ENCODE measurements around the gene FBXL13. TPM values are rescaled to one million over a fixed set of nuclear protein-coding genes. Genes with fewer than 3 reads are reported as not detected.
"Not testable (repeated sequence)": the region's sequence is repeated elsewhere in the genome, so short reads cannot be mapped to it uniquely, and the experiment has no call there.

The FBXL13 gene
- total RNA-seq, 1 experiment from 2014 or later = 0.75 TPM

DNA sequence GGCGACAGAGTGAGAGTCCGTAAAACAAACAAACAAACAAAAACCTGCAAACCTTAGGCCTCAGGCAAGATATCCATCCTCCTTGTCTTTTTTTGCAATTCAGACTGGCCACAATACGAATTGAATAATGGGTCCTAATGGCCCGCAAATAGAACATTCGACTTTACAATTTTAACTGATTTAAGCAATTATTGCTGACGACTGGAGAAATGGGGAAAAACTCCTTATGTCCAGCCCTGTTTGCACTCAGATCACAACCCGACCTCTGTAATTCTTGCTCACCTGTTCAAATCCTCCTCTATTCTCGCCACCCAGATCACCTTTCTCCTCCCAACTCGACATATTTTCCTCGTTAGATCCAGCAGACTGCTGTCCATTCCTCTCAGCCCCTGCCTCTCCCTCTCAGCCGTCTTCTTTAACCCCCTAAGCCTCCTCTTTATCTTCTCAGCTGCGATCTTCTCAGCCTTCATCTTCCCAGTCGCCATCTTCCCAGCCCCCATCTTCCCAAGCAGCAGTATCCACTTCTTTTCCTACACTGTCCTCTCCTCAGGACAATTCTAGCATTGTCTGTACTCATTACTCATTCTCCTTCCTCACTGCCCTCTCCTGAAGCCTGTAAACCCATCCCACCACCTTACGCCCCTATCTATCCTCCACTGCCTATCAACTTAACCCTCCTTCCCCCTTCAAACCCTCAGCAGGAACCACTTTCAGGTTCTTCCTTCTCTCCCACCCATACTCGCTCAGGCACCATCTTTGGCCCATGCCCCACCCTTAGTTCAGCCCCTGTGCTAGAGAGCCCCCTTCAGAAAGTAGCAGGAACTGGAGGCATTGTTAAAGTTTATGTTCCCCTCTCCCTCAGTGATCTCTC lies 100.0 kb downstream of the FBXL13 start:
- Histone ChIP-seq H3K27me3 (no peaks in the 10 kb centered on the region), H3K27ac (no peak overlapping the region), H3K4me1 (no peaks in the 10 kb centered on the region), H3K9me3 (replicated peaks) (peaks cover 6% of the 10 kb centered on the region; the same call in 1 of the 2 replicates), H3K36me3 (no peaks in the 10 kb centered on the region), H3K4me3 (no peak overlapping the region)
- DNase-seq = peak; percentile 45 to 60

DNA sequence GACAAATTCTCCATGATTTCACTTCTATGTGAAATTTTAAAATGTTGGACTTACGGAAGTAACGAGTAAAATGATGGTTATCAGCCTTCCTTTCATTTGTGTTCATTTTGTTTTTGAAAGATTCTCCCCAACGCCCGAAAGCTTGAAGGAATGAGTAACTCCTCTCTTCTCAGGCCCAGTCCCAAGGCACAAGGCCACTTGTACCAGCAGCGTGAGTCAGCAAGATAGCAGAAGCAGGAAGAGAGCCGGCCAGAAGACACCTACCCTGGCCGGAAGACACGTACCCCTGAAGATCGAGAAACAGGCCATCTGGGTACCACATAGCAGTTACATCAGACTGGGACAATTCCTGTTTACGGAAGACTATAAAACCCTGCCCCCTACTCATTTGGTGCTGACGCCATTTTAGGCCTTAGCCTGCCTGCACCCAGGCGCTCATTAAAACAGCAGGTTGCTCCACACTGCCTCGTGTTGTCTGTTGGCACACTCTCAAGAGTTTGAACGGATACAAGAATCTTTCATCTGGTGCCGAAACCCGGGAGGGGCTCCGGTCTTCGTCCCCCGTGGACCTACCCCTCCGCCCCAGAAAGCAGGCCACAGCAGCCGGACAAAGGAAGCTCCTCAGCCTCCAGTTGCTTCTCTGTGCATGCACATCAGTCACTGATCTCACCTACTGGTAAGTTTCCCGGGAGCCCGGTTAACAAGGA lies 101.3 kb downstream of the FBXL13 start:
- H3K9me3 ChIP-seq (replicated peaks) = peaks cover 6% of the 10 kb centered on the region; the same call in 1 of the 2 replicates
- no peak overlapping the region for H3K27ac ChIP-seq
- H3K4me3 ChIP-seq = no peak overlapping the region
- DNase-seq = no peak
- peaks cover 2% of the 10 kb centered on the region; the same call in 1 of the 2 replicates for H3K4me1 ChIP-seq
- no peaks in the 10 kb centered on the region for H3K36me3 ChIP-seq
- H3K27me3 ChIP-seq = no peaks in the 10 kb centered on the region

DNA sequence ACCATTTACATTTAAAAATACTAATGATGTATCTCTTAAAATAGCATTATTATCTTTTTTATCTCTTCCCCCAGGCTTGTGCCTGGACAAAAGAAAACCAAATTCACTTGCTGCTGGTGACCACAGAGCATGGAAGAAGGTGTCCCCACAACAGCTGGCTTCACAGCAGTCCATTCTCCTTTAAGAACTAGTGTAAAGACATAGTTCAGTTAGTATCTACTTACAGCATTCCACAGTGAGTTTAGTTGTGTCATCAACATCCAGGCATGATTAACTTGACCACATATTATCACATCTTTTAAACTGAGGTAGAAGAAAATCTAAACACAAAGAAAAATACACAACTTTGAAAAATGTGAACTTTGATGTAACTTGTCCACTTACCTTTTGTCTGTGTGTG lies 106.8 kb downstream of the FBXL13 start:
- Histone ChIP-seq H3K27me3 (no peaks in the 10 kb centered on the region), H3K4me3 (no peak overlapping the region), H3K27ac (no peak overlapping the region), H3K4me1 (peaks cover 12% of the 10 kb centered on the region), H3K36me3 (no peaks in the 10 kb centered on the region), H3K9me3 (replicated peaks) (no peaks in the 10 kb centered on the region)
- peak; percentile 32 to 59 for DNase-seq

DNA sequence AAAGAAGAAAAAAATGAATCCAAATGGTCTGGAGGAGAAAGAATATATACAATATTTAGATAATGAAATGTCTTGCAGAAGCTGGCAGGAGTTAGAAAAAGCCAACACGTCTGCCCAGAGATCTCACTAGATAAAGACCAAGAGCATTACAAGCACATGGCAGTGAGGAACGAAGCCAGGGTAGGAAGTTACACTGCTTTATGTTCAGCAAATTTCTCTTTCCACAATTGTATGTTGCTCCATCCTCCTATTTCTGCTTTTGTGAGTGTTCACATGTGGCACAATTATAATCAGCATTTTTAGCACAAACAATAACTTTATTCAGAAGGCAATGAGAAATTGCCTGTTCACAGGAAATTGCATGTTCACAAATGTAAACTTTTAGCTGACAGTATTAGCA lies 108.1 kb downstream of the FBXL13 start:
- DNase-seq = no peak
- 0 out of 2 replicates have a peak, but pooled peaks cover 4% of the 10 kb centered on the region for H3K9me3 ChIP-seq (replicated peaks)
- no peak overlapping the region for H3K27ac ChIP-seq
- no peaks in the 10 kb centered on the region for H3K36me3 ChIP-seq
- H3K27me3 ChIP-seq = no peaks in the 10 kb centered on the region
- peaks cover 12% of the 10 kb centered on the region for H3K4me1 ChIP-seq
- H3K4me3 ChIP-seq = no peak overlapping the region

DNA sequence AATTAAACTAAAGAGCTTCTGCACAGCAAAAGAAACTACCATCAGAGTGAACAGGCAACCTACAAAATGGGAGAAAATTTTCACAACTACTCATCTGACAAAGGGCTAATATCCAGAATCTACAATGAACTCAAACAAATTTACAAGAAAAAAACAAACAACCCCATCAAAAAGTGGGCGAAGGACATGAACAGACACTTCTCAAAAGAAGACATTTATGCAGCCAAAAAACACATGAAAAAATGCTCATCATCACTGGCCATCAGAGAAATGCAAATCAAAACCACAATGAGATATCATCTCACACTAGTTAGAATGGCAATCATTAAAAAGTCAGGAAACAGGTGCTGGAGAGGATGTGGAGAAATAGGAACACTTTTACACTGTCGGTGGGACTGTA lies 112.6 kb downstream of the FBXL13 start:
- not testable (repeated sequence) for DNase-seq, H3K4me3 ChIP-seq, H3K36me3 ChIP-seq, H3K4me1 ChIP-seq, H3K27me3 ChIP-seq, H3K27ac ChIP-seq
- peaks cover 12% of the 10 kb centered on the region for H3K9me3 ChIP-seq (replicated peaks)

DNA sequence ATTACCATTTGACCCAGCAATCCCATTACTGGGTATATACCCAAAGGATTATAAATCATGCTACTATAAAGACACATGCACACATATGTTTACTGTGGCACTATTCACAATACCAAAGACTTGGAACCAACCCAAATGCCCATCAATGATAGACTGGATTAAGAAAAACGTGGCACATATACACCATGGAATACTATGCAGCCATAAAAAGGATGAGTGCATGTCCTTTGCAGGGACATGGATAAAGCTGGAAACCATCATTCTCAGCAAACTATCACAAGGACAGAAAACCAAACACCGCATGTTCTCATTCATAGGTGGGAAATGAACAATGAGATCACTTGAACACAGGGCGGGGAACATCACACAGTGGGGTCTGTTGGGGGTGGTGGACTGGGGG lies 116.6 kb downstream of the FBXL13 start:
- not testable (repeated sequence) for H3K4me1 ChIP-seq, DNase-seq, H3K36me3 ChIP-seq, H3K4me3 ChIP-seq, H3K27ac ChIP-seq, H3K27me3 ChIP-seq
- peaks cover 35% of the 10 kb centered on the region for H3K9me3 ChIP-seq (replicated peaks)

DNA sequence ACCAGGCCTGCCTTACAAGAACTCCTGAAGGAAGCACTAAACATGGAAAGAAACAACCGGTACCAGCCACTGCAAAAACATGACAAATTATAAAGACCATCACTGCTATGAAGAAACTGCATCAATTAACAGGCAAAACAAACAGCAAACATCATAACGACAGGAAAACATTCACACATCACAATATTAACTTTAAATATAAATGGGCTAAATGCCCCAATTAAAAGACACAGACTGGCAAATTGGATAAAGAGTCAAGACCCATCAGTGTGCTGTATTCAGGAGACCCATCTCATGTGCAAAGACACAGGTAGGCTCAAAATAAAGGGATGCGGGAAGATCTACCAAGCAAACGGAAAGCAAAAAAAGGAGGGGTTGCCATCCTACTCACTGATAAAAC lies 120.2 kb downstream of the FBXL13 start:
- H3K27ac ChIP-seq, H3K4me1 ChIP-seq, DNase-seq, H3K27me3 ChIP-seq, H3K4me3 ChIP-seq, H3K36me3 ChIP-seq: not testable (repeated sequence)
- peaks cover 36% of the 10 kb centered on the region for H3K9me3 ChIP-seq (replicated peaks)

DNA sequence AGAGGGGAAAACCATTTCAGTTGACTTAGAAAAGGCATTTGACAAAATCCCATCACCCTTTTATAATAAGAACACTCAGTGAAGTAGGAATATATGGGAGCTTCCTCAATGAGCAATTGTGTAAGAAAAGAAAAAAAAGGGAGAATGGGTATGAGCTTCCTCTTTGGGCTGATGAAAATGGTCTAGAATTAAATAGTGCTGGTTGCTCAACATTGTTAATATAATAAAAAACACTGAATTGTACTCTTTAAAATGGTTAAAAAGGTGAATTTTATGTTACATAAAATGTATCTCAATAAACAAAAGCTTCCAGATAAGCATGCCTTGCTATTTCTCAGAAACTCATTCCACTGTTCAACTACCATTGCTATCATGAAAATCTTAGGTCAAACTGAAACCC lies 121.2 kb downstream of the FBXL13 start:
- H3K36me3 ChIP-seq = 0 out of 2 replicates have a peak, but pooled peaks cover 2% of the 10 kb centered on the region
- no peak overlapping the region for H3K4me3 ChIP-seq
- H3K4me1 ChIP-seq = no peaks in the 10 kb centered on the region
- H3K27ac ChIP-seq = no peak overlapping the region
- H3K27me3 ChIP-seq = no peaks in the 10 kb centered on the region
- peaks cover 36% of the 10 kb centered on the region for H3K9me3 ChIP-seq (replicated peaks)
- no peak for DNase-seq

DNA sequence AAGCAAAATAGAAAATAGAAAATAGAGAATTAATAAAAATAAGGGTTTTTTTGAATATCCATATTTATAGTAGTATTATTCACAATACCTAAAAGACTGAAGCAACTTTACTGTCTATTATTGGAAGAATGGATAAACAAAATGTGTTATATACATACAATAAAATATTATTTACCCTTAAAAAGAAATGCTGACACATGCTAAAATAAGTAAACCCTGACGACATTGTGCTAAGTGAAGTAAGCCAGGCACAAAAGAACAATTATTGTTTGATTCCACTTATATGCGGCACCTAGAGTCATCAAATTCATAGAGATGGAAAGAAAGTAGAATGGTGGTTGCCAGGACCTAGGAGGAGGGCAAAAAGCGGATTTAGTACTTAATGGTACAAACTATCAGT lies 122.8 kb downstream of the FBXL13 start:
- no peak overlapping the region for H3K4me3 ChIP-seq
- H3K36me3 ChIP-seq = peaks cover 4% of the 10 kb centered on the region; the same call in 1 of the 2 replicates
- H3K27me3 ChIP-seq = no peaks in the 10 kb centered on the region
- no peaks in the 10 kb centered on the region for H3K4me1 ChIP-seq
- H3K9me3 ChIP-seq (replicated peaks) = peaks cover 27% of the 10 kb centered on the region
- H3K27ac ChIP-seq = no peak overlapping the region
- no peak for DNase-seq

DNA sequence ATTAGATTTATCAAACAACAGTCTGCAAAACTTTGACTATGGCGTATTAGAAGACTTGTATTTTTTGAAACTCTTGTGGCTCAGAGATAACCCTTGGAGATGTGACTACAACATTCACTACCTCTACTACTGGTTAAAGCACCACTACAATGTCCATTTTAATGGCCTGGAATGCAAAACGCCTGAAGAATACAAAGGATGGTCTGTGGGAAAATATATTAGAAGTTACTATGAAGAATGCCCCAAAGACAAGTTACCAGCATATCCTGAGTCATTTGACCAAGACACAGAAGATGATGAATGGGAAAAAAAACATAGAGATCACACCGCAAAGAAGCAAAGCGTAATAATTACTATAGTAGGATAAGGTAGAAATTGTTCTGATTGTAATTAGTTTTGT lies 130.4 kb downstream of the FBXL13 start:
- Histone ChIP-seq H3K9me3 (replicated peaks) (no peaks in the 10 kb centered on the region), H3K27me3 (no peaks in the 10 kb centered on the region), H3K27ac (no peak overlapping the region), H3K36me3 (peaks cover 31% of the 10 kb centered on the region), H3K4me1 (no peaks in the 10 kb centered on the region), H3K4me3 (no peak overlapping the region)
- DNase-seq = no peak

DNA sequence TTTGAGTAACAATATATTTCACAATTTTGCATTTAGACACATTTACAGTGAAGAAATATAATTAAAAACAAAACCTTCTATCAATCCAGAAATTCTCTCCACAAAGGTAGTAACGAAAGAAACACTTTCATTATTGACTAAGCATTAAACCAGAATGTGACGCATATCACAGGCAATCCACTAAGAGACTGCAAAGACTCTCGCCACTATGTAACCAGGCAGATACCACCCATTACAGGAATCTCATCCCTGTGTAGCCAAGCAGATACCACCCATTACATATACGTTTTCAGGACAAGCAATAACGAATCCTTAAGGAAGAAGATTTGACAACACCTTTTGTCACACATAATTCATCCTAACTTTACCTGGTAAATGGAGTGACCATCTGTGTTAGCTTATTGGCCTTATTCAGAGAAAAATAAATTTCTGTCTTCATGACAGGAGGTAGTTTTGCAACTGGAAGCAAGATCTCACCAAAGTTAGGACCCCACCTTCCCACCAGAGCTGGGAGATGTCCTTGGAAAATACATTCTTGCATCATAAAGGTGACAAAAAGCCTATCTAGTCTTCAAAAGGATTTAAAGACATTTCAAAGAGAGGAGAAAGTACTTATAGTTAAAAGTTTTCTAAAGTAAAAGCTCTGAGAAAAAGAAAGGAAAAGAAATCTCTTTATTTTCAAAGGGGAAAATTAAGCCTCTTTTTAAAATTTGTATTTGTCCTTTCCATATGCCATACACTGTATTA lies 131.0 kb downstream of the FBXL13 start:
- Histone ChIP-seq H3K36me3 (peaks cover 33% of the 10 kb centered on the region), H3K27ac (no peak overlapping the region), H3K9me3 (replicated peaks) (no peaks in the 10 kb centered on the region), H3K27me3 (no peaks in the 10 kb centered on the region), H3K4me3 (no peak overlapping the region), H3K4me1 (no peaks in the 10 kb centered on the region)
- no peak for DNase-seq

DNA sequence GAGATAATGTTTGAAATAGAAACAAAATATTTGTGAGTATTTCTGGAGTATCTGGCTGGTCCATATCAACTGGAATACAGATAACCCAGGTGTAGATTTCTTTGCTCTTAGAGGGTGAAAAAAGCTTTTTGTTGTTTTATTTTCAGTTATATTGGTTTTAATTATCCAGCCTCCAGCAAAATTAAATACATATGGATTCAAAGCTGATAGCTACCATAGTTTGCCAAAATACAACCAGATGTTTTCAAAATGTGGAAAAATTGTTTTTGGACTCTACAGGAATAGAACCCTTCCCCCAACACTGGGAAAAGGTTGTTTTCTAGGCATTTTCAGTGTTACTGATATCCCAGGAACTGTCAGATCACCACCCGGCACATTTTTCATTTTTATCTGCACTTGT lies 131.7 kb downstream of the FBXL13 start:
- Histone ChIP-seq H3K27me3 (no peaks in the 10 kb centered on the region), H3K4me3 (no peak overlapping the region), H3K9me3 (replicated peaks) (no peaks in the 10 kb centered on the region), H3K27ac (no peak overlapping the region), H3K36me3 (peaks cover 36% of the 10 kb centered on the region), H3K4me1 (no peaks in the 10 kb centered on the region)
- no peak for DNase-seq

DNA sequence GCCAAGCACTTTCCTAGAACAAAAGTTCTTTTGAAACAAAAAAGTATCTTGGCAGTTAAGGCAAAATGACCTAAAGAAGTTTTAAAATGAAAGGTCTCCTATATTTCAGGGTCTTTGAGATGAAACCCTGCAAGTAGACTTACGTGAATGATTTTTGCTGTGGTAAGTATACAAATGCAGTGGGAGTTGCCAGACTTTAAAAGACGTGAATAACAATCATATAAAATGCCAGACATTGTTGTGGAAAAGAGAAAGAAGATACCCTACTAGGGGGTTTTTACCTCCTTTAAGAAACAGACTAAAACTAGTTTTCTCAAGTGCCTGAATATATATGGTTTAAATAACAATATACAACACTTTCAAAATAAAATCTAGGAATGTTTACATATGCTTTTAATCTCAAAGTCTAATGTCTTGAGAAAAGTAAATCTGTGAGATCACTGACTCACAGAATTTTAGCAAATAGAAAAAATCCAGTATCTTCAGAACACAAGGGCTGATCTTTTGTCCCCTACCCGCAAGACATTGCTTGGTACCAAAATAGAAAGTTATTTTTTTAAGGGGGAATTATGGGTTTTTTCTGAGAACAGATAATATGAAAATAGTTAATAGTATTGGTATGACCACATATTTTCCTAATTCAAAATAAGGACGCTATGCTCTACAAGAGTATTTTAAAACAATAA lies 132.3 kb downstream of the FBXL13 start:
- H3K4me1 ChIP-seq = no peaks in the 10 kb centered on the region
- H3K27ac ChIP-seq = no peak overlapping the region
- no peak for DNase-seq
- H3K4me3 ChIP-seq = no peak overlapping the region
- peaks cover 41% of the 10 kb centered on the region for H3K36me3 ChIP-seq
- no peaks in the 10 kb centered on the region for H3K9me3 ChIP-seq (replicated peaks)
- H3K27me3 ChIP-seq = no peaks in the 10 kb centered on the region

DNA sequence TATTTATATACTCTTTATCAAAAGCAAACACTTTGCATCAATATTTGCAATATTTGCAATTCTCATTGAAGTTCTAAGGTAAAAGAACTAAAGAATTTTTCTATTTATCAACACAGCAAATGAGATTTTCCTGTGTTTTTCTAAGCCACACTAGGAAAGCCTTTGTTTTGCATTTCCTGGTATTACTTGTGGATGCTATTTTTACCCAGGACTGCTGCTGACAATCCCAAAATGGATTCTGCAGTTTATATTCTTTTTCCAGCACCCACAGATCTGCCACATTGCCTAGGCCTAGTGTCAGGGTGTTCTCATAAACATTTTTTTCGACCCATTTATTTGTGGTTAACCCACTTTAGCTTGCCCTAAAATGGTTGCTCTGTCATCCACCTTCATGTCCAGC lies 135.9 kb downstream of the FBXL13 start:
- H3K36me3 ChIP-seq = peaks cover 50% of the 10 kb centered on the region

More for the DNA sequence above, 135.9 kb downstream of the FBXL13 start:
- Histone ChIP-seq H3K4me1 (no peaks in the 10 kb centered on the region), H3K9me3 (replicated peaks) (no peaks in the 10 kb centered on the region), H3K27me3 (no peaks in the 10 kb centered on the region), H3K4me3 (no peak overlapping the region), H3K27ac (no peak overlapping the region)
- DNase-seq = no peak

All from SJCRH30 (cell line).